ENCODE measurements around the gene DCTN3. TPM values are rescaled to one million over a fixed set of nuclear protein-coding genes. Genes with fewer than 3 reads are reported as not detected.

Gene DCTN3
- total RNA-seq, 3 donors from 2014 or later (not counting 1 experiment from before 2014, with no cell fraction given) = 135 to 171 (median 147) TPM

DNA sequence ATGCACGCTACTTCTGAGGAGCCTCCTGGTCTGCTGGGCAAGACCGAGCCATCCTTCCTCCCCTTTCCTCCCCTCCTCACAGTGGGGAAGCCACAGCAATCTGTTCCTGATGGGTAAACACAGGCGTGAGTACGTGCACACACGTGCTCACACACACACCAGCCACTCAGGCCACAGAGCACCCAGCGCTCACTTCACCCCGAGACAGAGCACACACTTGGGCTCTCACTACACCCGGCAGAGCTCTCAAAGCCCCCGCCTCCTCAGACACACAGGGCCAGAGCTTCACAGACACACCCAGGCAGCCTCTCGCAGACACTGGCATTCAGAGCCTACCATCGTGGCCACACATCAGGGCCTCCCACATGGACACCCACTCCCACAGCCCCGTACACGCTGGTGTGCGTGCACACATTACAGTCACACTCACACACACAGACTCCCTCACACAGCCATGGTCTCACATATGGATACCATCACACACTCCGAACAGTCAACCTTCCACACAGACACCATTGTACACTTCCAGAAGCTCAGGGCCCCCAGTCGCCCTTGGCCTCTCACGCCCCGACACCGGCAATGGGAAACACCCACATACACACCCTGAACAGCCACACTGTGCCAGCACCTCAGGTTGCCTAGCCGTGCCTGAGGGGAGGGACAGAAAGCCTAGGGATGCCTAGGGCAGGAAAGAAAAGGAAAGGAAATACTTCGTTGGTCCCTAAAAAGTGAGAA lies 44.3 kb downstream of the DCTN3 start:
- Histone ChIP-seq H3K9me3 (ENCODE audit: control insufficient read depth, insufficient read depth, low read length) (no peaks in the 10 kb centered on the region), H3K27ac (ENCODE audit: low read length) (no peak overlapping the region), H3K27me3 (ENCODE audit: control insufficient read depth, insufficient read depth, low read length) (peaks cover 25% of the 10 kb centered on the region), H3K36me3 (ENCODE audit: control insufficient read depth, insufficient read depth, low read length) (no peaks in the 10 kb centered on the region), H3K4me1 (ENCODE audit: control insufficient read depth, insufficient read depth, low read length) (peaks cover 8% of the 10 kb centered on the region), H3K4me3 (ENCODE audit: low read length) (no peak overlapping the region)
- no peak for DNase-seq
- no peak overlapping the region for H3K4me3 Mint-ChIP-seq
- no peak overlapping the region for H3K27ac Mint-ChIP-seq
- no peaks in the 10 kb centered on the region for H3K9me3 Mint-ChIP-seq
- peaks cover 46 to 54% of the 10 kb centered on the region in 2 donors for H3K27me3 Mint-ChIP-seq (ENCODE audit: low read depth in 2 of 2)
- peaks cover 0 to 8% of the 10 kb centered on the region in 2 donors for H3K4me1 Mint-ChIP-seq
- 73% methylated on average over 20 of the region's 21 CpGs for WGBS (ENCODE audit: insufficient coverage)
- intact Hi-C loops (cut with micrococcal nuclease) = no loop called here
- TF ChIP-seq, protein P1, sequence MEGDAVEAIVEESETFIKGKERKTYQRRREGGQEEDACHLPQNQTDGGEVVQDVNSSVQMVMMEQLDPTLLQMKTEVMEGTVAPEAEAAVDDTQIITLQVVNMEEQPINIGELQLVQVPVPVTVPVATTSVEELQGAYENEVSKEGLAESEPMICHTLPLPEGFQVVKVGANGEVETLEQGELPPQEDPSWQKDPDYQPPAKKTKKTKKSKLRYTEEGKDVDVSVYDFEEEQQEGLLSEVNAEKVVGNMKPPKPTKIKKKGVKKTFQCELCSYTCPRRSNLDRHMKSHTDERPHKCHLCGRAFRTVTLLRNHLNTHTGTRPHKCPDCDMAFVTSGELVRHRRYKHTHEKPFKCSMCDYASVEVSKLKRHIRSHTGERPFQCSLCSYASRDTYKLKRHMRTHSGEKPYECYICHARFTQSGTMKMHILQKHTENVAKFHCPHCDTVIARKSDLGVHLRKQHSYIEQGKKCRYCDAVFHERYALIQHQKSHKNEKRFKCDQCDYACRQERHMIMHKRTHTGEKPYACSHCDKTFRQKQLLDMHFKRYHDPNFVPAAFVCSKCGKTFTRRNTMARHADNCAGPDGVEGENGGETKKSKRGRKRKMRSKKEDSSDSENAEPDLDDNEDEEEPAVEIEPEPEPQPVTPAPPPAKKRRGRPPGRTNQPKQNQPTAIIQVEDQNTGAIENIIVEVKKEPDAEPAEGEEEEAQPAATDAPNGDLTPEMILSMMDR (IDR thresholded peaks at IDR 0.05) = no peak
- no peaks in the 10 kb centered on the region for H3K36me3 Mint-ChIP-seq
- ATAC-seq = no peak

DNA sequence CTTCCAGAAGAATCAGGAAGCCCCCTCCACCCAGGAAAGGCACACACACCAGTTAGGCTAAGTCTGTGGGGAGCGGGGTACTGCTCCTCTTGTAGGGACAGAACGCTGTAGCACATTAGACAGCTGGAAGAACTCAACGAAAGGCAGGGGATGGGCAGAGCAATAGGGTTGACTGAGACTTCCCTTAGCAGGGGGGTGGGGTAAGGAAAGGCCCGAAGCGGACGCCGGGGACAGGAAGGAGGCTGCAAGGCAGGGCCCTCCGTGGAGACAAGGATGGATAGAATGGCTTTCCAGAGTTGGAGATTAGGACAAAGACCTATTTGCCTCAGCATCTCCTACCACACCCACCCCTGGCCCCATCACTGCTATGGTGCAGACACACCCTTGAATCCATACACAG lies 45.1 kb downstream of the DCTN3 start:
- intact Hi-C loops (cut with micrococcal nuclease) = no loop called here
- Histone ChIP-seq H3K36me3 (ENCODE audit: control insufficient read depth, insufficient read depth, low read length) (no peaks in the 10 kb centered on the region), H3K4me1 (ENCODE audit: control insufficient read depth, insufficient read depth, low read length) (peaks cover 8% of the 10 kb centered on the region), H3K27me3 (ENCODE audit: control insufficient read depth, insufficient read depth, low read length) (peaks cover 25% of the 10 kb centered on the region), H3K4me3 (ENCODE audit: low read length) (no peak overlapping the region), H3K9me3 (ENCODE audit: control insufficient read depth, insufficient read depth, low read length) (no peaks in the 10 kb centered on the region), H3K27ac (ENCODE audit: low read length) (no peak overlapping the region)
- Mint-ChIP-seq H3K9me3 (no peaks in the 10 kb centered on the region), H3K4me1 (peaks cover 0 to 8% of the 10 kb centered on the region in 2 donors), H3K4me3 (no peak overlapping the region), H3K36me3 (no peaks in the 10 kb centered on the region), H3K27ac (no peak overlapping the region), H3K27me3 (ENCODE audit: low read depth in 2 of 2) (peaks cover 40 to 47% of the 10 kb centered on the region in 2 donors)
- TF ChIP-seq, protein P1 (IDR thresholded peaks at IDR 0.05) = no peak
- DNase-seq = no peak
- WGBS (ENCODE audit: insufficient coverage) = 45% methylated on average over 8 of the region's 8 CpGs
- no peak for ATAC-seq

DNA sequence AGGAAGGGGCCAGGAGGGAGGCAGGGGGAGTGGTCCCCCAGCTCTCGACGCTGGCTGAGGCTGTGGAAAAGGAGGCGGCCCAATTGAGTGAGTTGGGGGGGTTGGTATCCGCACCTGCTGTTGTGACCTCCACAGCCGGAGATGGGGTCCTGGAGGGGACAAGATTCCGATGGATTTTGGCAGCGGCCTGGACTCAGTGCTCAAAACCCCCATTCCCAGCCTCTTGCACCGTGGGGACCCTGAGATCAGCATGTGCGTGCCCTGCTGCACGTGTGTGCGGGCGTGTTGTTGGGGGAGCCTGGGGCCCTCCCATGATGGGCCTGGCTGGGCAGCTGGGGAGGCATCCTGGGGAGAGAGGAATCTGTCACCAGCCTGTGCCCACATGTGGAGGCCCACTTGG lies 45.7 kb downstream of the DCTN3 start:
- no peaks in the 10 kb centered on the region for H3K9me3 ChIP-seq (ENCODE audit: control insufficient read depth, insufficient read depth, low read length)
- no peaks in the 10 kb centered on the region for H3K9me3 Mint-ChIP-seq
- no peaks in the 10 kb centered on the region for H3K36me3 ChIP-seq (ENCODE audit: control insufficient read depth, insufficient read depth, low read length)
- no peak overlapping the region for H3K27ac ChIP-seq (ENCODE audit: low read length)
- DNase-seq (no peak), ATAC-seq (no peak)
- H3K4me1 ChIP-seq (ENCODE audit: control insufficient read depth, insufficient read depth, low read length) = peaks cover 8% of the 10 kb centered on the region
- WGBS (ENCODE audit: insufficient coverage) = 96% methylated on average over 12 of the region's 12 CpGs
- H3K27ac Mint-ChIP-seq = no peak overlapping the region
- peaks cover 0 to 8% of the 10 kb centered on the region in 2 donors for H3K4me1 Mint-ChIP-seq
- H3K4me3 Mint-ChIP-seq = no peak overlapping the region
- peaks cover 20% of the 10 kb centered on the region for H3K27me3 ChIP-seq (ENCODE audit: control insufficient read depth, insufficient read depth, low read length)
- TF ChIP-seq, protein P1 (IDR thresholded peaks at IDR 0.05) = no peak
- H3K4me3 ChIP-seq (ENCODE audit: low read length) = no peak overlapping the region
- intact Hi-C loops (cut with micrococcal nuclease) = no loop called here
- H3K27me3 Mint-ChIP-seq (ENCODE audit: low read depth in 2 of 2) = peaks cover 39 to 47% of the 10 kb centered on the region in 2 donors
- H3K36me3 Mint-ChIP-seq = no peaks in the 10 kb centered on the region

Measured in natural killer cell (primary cell).